ENCODE measurements around the gene OST4. TPM values are rescaled to one million over a fixed set of nuclear protein-coding genes. Genes with fewer than 3 reads are reported as not detected.

The OST4 gene
- total and polyA plus RNA-seq, 10 of the 15 experiments (the other 5 are each of a cell fraction or from before 2014, with no cell fraction given): 270 to 1,543 (median 523) TPM

DNA sequence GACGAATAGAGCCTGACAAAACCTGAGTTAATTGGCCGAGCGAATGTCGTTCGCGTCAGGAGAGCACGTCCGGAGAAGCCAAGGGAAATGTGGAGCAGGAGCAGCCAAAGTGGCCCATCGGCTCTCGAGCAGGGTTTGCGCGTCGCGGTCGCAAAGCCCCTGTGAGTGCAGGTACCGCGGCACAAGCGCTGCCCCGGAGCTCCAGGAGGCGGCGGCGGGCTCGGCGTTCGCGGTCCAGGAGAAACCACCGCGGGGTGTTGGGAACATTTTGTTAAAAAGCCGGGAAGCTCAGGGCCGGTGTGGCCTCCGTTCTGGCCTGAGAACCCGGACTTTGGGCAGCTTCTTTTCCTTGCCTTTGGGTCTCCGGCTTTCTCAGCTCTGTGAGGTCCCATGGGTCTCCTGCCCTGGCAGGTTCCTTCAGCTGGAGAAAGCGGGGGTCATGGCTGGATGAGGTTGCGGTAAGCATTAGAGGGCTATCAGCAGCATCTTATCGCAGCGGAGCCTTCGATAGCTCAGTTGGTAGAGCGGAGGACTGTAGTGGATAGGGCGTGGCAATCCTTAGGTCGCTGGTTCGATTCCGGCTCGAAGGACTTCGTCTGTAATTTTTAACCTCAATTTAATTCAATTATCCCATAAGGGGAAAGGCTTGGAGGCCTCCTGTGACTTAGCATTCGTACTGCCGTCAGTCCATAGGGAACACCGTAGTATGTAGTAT, 21.0 kb downstream of the OST4 start (continued):
- TF ChIP-seq, protein P1, sequence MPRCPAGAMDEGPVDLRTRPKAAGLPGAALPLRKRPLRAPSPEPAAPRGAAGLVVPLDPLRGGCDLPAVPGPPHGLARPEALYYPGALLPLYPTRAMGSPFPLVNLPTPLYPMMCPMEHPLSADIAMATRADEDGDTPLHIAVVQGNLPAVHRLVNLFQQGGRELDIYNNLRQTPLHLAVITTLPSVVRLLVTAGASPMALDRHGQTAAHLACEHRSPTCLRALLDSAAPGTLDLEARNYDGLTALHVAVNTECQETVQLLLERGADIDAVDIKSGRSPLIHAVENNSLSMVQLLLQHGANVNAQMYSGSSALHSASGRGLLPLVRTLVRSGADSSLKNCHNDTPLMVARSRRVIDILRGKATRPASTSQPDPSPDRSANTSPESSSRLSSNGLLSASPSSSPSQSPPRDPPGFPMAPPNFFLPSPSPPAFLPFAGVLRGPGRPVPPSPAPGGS (IDR thresholded peaks at IDR 0.05; ENCODE audit: borderline replicate concordance, insufficient read depth, low read depth, low read length, poor library complexity, severe bottlenecking): peak; percentile 52
- TF ChIP-seq NRF1 (conservative IDR thresholded peaks at IDR 0.05; ENCODE audit: low read depth, low read length) (no peak), SUZ12 (IDR thresholded peaks at IDR 0.05; ENCODE audit: unreplicated experiment) (no peak), ETV6 (conservative IDR thresholded peaks at IDR 0.05 in 1 of 2, IDR thresholded peaks at IDR 0.05 in 1 of 2; ENCODE audit: borderline replicate concordance in 1 of 2, low read depth in 1 of 2) (no peak), WRNIP1 (IDR thresholded peaks at IDR 0.05; ENCODE audit: borderline replicate concordance, low read depth, low read length) (no peak; the same call in 1 of the 2 replicates), FOS (IDR thresholded peaks at IDR 0.05; ENCODE audit: borderline replicate concordance, extremely low read depth, insufficient read length) (no peak), SREBF1 (IDR thresholded peaks at IDR 0.05; ENCODE audit: low read length) (no peak), RAD51 (IDR thresholded peaks at IDR 0.05) (no peak; the same call in 1 of the 2 replicates), LARP7 (IDR thresholded peaks at IDR 0.05) (peak; percentile 39; the same call in 1 of the 2 replicates)
- TF ChIP-seq, protein P2, sequence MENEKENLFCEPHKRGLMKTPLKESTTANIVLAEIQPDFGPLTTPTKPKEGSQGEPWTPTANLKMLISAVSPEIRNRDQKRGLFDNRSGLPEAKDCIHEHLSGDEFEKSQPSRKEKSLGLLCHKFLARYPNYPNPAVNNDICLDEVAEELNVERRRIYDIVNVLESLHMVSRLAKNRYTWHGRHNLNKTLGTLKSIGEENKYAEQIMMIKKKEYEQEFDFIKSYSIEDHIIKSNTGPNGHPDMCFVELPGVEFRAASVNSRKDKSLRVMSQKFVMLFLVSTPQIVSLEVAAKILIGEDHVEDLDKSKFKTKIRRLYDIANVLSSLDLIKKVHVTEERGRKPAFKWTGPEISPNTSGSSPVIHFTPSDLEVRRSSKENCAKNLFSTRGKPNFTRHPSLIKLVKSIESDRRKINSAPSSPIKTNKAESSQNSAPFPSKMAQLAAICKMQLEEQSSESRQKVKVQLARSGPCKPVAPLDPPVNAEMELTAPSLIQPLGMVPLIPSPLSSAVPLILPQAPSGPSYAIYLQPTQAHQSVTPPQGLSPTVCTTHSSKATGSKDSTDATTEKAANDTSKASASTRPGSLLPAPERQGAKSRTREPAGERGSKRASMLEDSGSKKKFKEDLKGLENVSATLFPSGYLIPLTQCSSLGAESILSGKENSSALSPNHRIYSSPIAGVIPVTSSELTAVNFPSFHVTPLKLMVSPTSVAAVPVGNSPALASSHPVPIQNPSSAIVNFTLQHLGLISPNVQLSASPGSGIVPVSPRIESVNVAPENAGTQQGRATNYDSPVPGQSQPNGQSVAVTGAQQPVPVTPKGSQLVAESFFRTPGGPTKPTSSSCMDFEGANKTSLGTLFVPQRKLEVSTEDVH (IDR thresholded peaks at IDR 0.05; ENCODE audit: low read depth, partially characterized antibody): no peak
- TF ChIP-seq, protein P3, sequence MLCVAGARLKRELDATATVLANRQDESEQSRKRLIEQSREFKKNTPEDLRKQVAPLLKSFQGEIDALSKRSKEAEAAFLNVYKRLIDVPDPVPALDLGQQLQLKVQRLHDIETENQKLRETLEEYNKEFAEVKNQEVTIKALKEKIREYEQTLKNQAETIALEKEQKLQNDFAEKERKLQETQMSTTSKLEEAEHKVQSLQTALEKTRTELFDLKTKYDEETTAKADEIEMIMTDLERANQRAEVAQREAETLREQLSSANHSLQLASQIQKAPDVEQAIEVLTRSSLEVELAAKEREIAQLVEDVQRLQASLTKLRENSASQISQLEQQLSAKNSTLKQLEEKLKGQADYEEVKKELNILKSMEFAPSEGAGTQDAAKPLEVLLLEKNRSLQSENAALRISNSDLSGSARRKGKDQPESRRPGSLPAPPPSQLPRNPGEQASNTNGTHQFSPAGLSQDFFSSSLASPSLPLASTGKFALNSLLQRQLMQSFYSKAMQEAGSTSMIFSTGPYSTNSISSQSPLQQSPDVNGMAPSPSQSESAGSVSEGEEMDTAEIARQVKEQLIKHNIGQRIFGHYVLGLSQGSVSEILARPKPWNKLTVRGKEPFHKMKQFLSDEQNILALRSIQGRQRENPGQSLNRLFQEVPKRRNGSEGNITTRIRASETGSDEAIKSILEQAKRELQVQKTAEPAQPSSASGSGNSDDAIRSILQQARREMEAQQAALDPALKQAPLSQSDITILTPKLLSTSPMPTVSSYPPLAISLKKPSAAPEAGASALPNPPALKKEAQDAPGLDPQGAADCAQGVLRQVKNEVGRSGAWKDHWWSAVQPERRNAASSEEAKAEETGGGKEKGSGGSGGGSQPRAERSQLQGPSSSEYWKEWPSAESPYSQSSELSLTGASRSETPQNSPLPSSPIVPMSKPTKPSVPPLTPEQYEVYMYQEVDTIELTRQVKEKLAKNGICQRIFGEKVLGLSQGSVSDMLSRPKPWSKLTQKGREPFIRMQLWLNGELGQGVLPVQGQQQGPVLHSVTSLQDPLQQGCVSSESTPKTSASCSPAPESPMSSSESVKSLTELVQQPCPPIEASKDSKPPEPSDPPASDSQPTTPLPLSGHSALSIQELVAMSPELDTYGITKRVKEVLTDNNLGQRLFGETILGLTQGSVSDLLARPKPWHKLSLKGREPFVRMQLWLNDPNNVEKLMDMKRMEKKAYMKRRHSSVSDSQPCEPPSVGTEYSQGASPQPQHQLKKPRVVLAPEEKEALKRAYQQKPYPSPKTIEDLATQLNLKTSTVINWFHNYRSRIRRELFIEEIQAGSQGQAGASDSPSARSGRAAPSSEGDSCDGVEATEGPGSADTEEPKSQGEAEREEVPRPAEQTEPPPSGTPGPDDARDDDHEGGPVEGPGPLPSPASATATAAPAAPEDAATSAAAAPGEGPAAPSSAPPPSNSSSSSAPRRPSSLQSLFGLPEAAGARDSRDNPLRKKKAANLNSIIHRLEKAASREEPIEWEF (IDR thresholded peaks at IDR 0.05; ENCODE audit: insufficient replicate concordance, low read depth, low read length): no peak
- TF ChIP-seq, protein P4, sequence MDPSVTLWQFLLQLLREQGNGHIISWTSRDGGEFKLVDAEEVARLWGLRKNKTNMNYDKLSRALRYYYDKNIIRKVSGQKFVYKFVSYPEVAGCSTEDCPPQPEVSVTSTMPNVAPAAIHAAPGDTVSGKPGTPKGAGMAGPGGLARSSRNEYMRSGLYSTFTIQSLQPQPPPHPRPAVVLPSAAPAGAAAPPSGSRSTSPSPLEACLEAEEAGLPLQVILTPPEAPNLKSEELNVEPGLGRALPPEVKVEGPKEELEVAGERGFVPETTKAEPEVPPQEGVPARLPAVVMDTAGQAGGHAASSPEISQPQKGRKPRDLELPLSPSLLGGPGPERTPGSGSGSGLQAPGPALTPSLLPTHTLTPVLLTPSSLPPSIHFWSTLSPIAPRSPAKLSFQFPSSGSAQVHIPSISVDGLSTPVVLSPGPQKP (IDR thresholded peaks at IDR 0.05; ENCODE audit: low read depth, low read length): no peak
- TF ChIP-seq, protein P5, sequence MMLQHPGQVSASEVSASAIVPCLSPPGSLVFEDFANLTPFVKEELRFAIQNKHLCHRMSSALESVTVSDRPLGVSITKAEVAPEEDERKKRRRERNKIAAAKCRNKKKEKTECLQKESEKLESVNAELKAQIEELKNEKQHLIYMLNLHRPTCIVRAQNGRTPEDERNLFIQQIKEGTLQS (IDR thresholded peaks at IDR 0.05; ENCODE audit: borderline replicate concordance, extremely low read depth, low read depth, low read length): no peak
